HG03060 (cell line): Measurements from ENCODE around the gene TIMP2.
"Not testable (repeated sequence)": the region's sequence is repeated elsewhere in the genome, so short reads cannot be mapped to it uniquely, and the experiment has no call there.

ENCODE experiments used
- ATAC-seq: cut with Tn5 transposase; IDR thresholded peaks from one replicate; pipeline ENCODE4 v1.9.1; 2021; ENCODE audit warnings: low read depth, moderate number of reproducible peaks; ENCODE audit not compliant: unreplicated experiment

The TIMP2 gene

DNA sequence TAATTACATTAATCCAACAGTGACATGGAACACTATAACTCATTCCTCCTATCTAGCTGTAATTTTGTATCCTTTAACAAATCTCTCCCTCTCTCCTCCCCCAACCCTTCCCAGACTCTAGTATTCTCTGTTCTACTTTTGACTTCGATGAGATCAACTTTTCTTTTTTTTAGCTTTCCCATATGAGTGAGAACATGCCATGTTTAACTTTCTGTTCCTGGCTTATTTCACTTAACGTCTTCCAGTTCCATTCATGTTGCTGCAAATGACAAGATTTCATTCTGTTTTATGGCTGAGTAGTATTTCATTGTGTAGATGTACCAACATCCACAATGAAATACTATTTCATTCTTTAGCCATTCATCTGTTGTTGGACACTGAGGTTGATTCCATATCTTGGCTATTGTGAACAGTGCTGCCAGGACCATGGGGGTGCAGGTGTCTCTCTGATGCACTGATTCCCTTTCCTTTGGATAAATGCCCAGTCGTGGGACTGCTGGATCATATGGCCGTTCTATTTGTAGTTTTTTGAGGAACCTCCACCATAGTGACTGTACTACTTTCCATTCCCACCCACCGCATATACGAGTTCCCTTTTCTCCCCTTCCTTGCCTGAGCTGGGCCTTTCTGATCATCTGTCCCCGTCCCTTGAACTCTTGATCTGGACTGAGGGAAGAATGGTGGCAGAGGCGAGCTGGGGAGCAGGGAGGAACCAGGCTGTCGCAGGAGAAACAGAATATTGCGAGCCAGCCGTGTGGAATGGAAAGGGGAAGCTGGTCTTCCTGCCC lies 14.5 kb downstream of the TIMP2 start:
- no peak for ATAC-seq

DNA sequence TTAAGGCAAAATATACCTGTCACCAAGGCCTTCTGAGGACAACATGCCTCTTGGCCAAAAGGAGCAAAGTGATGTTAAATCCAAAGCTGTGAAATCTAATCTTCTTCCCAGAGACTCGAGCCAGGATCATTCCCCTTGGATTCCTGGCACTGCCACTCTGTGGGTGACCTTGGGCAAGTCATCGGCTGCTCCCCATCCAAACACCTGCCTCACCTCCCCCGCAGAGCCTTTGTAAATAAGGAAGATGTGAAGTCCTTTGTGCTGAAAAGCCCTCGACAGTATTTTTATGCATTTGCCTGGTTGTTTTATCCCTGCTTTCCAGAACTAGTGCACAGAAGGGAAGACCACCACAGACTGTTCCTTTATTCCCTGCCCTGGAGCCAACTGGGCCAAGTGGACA lies 16.8 kb downstream of the TIMP2 start:
- ATAC-seq = no peak

DNA sequence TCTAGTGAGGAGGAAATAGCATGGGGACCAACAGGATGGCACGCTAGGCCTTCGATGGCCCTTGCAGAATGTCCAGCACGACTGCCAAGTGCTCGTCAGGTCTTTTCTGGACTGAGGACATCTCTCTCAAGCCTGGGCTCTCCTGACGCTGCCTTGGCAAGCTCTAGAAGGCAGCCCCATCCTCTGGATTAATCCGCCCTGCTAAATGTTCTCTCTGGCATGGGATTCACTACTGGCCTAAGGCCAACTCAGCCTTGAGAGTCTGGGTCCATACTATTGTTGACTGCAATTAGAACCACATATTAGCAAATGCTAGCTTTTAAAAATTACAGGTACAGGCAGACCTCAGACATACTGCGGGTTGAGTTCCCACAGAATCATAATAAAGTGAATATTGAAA lies 19.6 kb downstream of the TIMP2 start:
- ATAC-seq = no peak

DNA sequence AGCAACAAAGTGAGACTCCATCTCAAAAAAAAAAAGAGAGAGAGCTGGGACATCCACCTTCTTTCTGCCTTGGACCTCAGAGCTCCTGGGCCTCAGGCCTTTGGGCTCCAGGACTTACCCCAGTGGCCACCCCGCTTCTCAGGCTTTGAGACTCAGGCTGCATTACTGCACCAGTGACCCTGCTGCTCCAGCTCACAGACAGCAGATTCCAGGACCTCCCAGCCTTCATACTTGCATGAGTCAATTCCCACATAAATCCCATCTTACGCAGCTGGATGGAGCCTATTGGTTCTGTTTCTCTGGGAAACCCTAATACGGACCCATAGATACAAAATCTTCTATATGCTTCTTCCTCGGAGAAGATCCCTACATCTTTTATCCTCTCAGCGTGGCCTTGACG lies 20.1 kb downstream of the TIMP2 start:
- ATAC-seq = no peak

DNA sequence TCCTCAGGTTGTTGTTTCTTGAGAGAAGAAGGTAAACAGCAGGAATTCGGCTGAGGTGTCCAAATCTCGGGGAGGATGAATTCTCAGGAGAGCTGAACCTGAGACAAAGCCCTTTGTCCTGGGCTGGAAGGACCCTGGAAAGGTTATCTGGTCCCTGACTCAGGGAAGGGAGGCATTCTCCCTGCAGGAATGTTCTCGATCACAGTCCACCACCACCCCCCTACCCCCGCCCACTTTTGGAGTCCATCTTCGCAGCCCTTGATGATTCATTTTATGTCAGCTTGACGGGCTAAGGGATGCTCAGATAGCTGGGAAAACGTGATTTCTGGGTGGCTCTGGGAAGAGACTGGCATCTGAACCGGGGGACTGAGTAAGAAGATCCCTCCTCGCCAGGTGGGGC lies 20.8 kb downstream of the TIMP2 start:
- ATAC-seq = no peak

DNA sequence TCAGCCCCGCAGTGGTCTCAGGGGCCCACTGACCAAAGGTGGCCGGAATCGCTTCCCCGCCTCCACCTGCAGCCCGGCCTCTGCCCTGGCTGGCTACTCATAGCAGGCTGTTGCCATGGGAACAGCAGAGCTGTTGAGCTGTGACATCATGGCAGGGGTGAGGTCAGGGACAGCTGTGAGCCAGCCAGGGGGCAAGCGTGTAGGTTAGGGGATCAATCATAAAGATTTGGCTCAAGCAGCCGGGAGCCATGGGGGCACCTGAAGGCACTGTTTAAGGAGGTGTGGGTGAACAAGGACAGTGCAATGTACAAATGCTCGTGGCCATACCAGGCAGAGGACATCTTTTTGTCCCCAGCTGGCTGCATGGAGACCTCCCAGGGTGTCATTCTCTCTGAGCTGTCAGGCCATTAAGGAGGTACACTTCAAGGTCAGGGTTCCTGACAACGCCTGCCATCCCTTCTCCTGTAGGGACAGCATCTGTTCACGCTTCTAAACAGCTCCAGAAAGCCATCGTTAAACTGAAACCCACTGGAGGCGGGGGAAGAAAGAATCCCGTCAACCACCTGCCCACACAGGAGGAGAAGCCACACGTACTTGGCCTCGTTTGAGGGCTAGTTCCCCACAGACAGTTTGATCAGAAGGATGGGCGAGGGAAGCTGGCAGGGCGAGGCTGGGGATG lies 21.9 kb downstream of the TIMP2 start, which contains the start of gene CEP295NL:
Gene CEP295NL (minus strand): TSS at position 101 of the 679 bp plus-strand sequence. CDS start 1,373 bp downstream, outside the sequence.
- no peak for ATAC-seq

DNA sequence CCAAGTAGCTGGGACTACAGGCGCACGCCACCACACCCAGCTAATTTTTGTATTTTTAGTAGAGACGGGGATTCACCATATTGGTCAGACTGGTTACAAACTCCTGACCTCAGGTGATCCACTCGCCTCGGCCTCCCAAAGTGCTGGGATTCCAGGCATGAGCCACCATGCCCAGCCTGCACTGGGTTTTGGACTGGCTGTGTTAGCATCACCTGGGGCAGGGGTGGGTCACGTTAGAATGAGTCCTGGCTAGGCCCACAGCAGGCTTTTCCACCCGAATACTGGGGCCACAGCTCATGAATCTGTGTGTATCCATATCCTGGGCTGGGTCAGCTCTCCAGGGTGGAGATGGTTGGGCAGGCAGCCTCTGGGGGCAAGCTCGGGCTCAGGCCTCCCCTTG lies 23.0 kb downstream of the TIMP2 start:
- not testable (repeated sequence) for ATAC-seq

DNA sequence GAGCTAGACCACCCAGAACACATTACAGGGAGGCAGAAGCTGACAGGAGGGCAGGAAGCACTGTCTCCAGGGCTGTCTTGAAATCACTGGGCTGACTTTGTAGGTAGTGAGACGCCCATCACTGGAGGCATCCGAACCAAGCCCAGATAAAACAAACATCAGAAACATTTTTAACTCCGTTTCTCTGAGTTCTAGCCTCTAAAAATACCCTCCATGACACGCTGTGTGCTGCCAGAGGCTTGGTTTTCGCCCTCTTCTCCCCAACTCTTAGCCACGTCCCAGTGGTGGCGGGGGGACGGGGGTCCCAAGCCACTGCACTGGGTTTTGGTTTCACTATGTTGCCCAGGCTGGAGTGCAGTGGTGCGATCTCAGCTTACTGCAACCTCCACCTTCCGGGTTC lies 23.4 kb downstream of the TIMP2 start:
- no peak for ATAC-seq

DNA sequence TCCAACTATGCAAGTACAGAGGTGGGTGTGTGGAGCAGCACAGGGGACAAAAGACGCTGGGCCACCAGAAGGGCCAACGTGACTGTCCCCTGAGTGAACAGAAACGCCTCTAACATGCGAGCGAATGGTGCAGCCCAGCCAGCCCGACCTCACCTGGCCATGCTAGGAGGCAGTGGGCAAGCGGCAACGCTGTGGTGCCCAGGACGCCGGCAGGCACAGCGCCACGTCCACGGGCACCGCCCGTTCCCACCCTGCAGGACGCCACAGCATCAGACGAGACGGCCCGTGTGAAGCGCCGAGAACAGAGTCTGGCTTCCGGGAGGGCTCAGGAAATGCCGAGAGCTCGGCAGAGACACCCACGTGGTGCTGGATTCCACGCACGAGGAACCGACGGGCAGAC lies 24.4 kb downstream of the TIMP2 start:
- ATAC-seq = no peak

DNA sequence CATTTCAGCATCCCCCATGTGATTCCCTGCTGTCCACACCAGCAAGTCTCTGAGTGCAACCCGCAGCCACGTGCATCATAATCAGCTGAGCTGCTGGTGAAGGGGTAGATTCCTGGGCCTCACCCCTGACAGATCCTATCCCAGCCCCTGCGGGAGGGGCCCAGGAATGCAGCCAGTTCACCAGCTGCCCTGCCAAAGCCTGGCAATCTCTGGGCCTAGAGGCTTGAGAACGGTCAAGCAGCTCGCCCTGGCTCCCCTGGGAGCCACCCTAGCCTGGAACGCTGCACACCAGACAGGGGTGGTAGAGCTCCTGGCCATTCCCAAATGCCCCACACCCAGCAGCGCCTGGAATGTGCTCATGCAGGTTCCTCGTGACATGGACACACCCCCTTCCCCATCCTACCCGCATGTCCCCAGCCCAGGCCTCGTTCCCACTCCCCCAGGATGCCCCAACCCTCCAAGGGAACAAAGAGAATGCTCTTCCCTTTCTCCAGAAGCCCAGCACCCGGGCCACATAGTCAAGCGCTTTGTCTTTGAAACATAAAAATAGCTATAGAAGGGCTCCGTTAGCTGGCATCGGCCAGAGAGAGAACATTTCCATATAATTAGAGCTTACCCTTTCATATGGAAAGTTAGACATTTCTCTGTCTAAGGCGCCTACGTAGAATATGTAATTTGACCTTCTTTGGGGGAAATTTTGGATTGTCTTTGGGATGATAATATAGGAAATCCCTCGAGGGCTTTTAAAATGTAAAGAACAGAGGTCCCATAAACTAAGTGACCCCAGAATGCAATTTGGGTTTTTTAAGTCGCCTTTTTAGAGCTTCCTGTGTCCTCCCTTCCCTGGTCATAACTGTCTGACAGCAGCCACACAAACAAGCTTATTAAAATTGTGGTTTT lies 25.6 kb downstream of the TIMP2 start:
- ATAC-seq = no peak

DNA sequence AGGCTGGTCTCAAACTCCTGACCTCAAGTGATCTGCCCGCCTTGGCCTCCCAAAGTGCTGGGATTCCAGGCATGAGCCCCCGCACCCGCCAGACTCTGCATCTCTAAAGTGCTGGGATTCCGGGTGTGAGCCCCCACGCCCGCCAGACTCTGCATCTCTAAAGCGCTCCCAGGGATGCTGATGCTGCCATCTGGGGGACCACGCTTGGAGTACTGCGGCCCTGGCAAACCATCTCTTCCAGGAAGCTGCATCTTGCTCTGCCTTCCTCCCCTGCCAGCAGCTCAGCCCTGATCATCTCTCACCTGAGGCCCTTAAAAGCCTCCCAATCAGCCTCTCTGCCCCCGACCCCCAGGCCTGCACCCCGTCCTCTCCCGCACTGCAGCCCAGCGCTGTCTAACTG lies 26.2 kb downstream of the TIMP2 start:
- ATAC-seq = no peak

DNA sequence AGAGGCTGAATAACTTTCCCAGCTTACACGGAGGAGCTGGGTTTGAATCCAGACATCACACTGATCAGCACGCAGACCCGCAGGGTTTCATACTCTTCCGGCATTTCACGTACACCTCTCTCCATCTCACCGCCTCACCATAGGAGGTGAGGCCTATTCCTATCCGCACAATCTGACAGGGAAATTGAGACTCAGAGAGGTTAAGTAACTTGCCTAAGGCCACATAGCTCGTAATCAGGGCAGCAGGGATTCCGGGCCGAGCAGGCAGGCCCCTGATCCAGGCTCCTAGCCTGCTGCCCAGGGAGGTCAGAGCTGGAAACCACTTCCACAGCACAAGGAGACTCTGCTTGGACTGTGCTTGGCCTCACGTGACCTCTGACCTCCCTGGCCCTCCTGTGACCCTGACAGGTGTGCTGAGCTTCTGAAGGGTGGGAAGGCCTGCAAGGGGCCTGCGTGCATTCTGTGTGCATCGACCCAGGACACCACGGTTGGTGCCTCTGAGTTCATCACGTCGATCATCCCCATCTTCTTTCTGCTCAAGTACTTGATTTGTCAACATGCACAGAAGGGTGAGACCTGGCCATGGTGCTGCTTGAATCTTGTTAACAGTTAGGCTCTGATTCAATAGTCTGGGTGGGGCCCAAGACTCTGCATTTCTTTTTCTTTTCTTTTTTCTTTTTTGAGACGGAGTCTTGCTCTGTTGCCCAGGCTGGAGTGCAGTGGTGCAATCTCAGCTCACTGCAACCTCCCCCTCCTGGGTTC lies 26.9 kb downstream of the TIMP2 start:
- no peak for ATAC-seq

DNA sequence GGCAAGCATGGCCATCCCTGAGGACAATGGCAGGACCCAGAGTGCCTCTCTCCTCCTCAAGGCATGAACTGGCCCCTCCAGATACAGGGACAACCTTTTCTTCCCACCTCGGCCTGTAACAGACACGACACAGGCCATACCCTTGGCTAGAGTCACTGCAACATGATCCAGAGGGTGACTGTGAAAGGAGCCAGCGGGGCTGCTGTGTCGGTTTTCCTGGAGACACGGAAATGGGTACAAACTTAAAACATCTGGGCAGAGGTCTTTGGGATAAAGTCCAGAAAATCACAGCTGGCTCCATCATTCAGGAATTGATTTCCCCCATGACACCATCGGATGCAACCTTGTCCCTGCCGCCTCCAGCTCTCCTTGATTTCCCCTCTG lies 27.5 kb downstream of the TIMP2 start:
- ATAC-seq = no peak

DNA sequence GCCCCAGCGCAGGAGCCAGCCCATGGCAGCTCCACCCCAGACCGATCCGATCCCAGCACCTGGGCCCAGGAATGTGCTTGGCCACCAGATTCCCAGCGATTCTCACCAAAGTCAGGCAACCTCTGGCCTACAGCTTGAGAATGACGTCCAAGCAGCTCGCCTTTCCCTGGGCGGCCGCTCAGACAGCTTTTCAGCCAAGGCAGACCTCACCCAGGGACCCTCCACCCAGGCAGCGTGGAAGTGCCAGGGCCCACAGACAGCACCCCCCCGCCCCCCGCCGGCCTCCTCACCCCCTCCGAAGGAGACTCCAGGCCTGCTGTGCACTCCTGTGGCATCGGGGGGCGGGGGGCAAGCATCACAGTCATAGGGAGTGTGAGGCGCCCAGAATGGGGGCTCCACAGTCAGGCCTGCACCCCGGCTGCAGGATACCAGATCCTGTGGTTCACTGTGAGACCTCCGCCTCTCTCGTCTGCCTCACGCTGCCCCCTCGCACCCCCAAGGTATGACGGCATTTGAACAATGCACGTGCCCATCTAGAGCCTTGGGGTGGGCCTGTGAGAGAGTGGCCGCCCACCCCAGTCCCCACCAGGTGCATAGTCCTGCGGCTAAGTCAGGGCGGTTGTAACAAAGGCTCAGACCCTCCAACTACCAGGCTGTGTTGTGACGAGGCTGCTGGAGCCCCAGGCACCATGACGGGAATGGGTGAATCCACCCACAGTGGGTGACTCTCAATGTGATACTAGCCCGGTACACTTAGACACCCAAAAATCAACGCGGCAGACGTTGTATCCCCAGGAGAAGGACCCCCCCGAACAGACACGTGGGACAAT lies 28.1 kb downstream of the TIMP2 start:
- no peak for ATAC-seq

DNA sequence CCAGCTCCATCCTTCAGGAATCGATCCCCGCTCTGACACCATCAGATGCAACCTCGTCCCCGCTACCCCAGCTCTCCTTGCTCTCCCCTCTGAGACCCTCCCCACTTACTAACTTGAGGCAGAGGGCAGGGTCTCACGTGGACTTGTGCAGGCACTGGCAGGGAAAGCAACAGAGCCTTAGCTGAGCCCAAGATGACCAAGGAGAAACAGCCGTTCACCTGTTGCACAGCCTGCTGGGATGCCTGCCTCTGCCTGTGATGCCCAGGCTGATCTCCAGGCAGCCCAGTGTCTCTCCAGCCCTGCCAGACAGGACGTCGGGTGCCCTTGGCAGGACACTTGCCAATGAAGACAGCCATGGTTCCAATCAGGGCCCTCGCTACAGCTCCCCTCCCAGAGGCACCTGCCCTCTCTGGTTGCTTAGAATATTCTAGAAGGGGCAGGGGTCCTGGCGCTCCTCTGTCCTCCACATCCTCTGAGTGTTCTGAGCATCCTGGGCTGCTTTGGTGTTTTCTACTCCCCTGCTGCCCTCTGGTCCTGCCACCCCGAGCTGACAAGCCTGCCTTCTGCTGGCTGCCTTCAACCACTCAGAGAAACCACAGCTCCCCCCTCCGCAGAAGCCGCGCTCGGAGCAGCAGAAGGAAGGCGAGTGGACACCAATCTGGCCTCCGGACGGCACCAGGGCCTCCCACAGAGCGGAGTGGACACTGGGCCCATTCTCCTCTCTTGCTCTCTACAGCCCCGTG lies 28.9 kb downstream of the TIMP2 start:
- no peak for ATAC-seq

DNA sequence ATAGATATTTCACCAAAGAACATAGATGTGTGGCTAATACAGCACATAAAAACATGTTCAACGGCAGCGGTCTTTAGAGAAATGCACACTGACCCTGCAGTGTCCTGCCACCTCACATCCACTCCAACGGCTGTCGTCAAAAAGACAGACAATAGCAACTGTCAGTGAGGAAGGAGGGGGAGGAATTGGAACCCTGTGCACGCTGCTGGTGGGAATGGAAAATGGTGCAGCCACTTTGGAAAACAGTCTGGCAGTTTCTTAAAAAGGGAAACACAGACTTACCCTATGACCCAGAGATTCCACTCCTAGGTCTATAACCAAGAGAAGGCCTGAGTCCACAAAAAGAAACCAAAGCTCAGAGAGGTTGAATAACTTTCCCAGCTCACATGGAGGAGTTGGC lies 29.9 kb downstream of the TIMP2 start:
- no peak for ATAC-seq

DNA sequence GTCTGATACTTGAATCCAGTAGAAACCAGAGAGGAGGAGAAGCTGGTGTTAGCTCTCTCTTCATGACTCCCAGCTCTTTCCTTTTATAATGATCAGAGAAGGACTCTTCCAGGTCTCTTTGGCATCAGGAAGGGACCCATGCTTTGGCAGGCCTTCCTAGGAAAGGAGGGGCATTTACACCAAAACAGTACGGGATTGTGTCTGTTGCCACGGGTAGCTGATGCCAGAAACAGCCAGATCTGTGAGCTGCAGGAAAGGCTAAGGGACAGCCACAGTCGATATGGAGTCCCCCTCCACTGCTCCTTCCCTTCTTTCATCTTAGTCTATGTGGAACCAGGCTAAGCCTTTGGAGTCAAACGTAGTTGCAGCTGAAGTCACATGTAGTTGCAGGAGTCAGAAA lies 31.5 kb downstream of the TIMP2 start:
- ATAC-seq = no peak

DNA sequence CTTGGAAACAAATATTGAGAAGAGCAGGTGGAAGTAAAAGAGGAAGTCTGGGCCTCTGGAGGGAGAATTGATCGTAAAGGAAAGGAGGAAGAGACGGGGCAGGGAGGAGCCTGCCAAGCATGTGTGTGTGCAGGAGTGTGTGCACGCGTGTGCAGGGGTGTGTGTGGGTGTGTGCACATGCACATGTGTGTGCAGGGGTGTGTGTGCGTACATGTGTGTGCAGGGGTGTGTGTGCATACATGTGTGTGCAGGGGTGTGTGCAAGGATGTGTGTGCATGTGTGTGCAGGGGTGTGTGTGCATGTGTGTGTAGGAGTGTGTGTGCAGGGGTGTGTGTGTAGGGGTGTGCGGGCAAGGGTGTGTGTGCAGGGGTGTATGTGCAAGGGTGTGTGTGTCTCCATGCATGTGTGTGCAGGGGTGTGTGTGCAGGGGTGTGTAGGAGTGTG lies 32.2 kb downstream of the TIMP2 start:
- ATAC-seq = no peak

DNA sequence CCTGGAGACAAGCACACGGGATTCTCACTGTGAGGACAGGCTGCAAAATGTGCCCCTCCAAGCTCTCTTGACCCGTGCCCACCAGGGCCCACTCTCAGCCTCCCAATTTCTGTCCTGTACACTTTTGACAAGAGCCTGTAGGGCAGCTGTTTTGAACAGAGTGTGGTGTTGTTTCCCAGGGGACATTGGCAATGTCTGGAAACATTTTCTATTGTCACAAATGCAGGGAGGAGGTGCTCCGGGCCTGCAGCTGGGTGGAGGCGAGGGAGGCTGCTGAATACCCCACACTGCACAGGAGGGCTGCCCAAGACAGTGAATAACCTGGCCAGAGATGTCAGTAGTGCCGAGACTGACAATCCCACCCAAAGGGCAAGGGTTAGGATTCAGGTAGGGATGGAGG lies 32.7 kb downstream of the TIMP2 start:
- no peak for ATAC-seq
